Measurements from ENCODE around the gene SLC37A4. TPM values are rescaled to one million over a fixed set of nuclear protein-coding genes. Genes with fewer than 3 reads are reported as not detected.
"Not testable (repeated sequence)": the region's sequence is repeated elsewhere in the genome, so short reads cannot be mapped to it uniquely, and the experiment has no call there.

The SLC37A4 gene
- total RNA-seq, 2 experiments from 2014 or later: 28.3 to 30.3 TPM

DNA sequence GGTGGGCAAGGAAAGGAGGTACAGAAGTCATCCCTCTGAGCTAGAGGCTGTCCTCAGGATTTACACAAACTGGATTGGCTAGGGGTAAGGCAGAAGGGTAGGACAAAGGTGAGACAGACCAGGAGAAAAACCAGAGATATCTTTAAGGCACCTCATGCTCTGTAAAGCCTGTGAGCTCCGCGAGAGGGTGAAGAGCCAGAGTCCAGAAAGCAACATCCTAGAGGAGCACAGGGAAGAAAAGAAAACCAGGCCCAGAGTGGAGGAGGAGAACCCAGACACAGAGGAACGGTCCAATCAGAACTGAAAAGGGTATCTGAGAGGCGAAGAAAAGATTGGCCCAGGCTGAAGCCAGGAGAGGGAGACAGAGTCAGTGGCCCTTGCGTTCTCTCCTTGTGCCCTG is 5.1 kb downstream of the SLC37A4 start:
- H3K4me1 Mint-ChIP-seq (ENCODE audit: low read depth): peaks cover 50% of the 10 kb centered on the region
- intact Hi-C loops (cut with micrococcal nuclease): no loop called here
- CTCF ChIA-PET: interaction anchor here (0.7 kb wide), 1 partner anchor 42 kb away, joined by 3 read pairs; no protein-coding TSS in a partner anchor

GRCh38 chr11:119025099-119025473 is 5.6 kb downstream of the SLC37A4 start:
- peaks cover 30% of the 10 kb centered on the region for H3K36me3 Mint-ChIP-seq (ENCODE audit: low read depth)
- H3K4me1 Mint-ChIP-seq (ENCODE audit: low read depth): peaks cover 55% of the 10 kb centered on the region
- H3K27me3 Mint-ChIP-seq (ENCODE audit: low read depth): no peaks in the 10 kb centered on the region
- no peaks in the 10 kb centered on the region for H3K9me3 Mint-ChIP-seq
- intact Hi-C loops (cut with micrococcal nuclease): no loop called here
- DNase-seq: no peak
- no peak overlapping the region for H3K4me3 Mint-ChIP-seq
- peak overlapping the region; percentile 34 for H3K27ac Mint-ChIP-seq
- CTCF ChIA-PET: interaction anchor here (0.7 to 1.3 kb wide), 2 partner anchors 31 to 41 kb away, joined by 3 to 4 read pairs; partner anchors contain the start of gene HYOU1

More for the DNA sequence above, 5.1 kb downstream of the SLC37A4 start:
- Mint-ChIP-seq H3K27me3 (ENCODE audit: low read depth) (no peaks in the 10 kb centered on the region), H3K9me3 (no peaks in the 10 kb centered on the region), H3K36me3 (ENCODE audit: low read depth) (peaks cover 29% of the 10 kb centered on the region), H3K27ac (peak overlapping the region; percentile 34), H3K4me3 (no peak overlapping the region)
- no peak for DNase-seq

GRCh38 chr11:119024430-119025098 is 6.1 kb downstream of the SLC37A4 start:
- H3K27me3 Mint-ChIP-seq (ENCODE audit: low read depth): no peaks in the 10 kb centered on the region
- CTCF ChIA-PET: interaction anchor here (1.3 kb wide), 1 partner anchor 32 kb away, joined by 4 read pairs; the partner anchor contains the start of gene HYOU1
- no peak for DNase-seq
- H3K36me3 Mint-ChIP-seq (ENCODE audit: low read depth): peaks cover 32% of the 10 kb centered on the region
- H3K4me1 Mint-ChIP-seq (ENCODE audit: low read depth): peaks cover 56% of the 10 kb centered on the region
- H3K9me3 Mint-ChIP-seq: no peaks in the 10 kb centered on the region
- H3K27ac Mint-ChIP-seq: peak overlapping the region; percentile 57
- H3K4me3 Mint-ChIP-seq: no peak overlapping the region
- intact Hi-C loops (cut with micrococcal nuclease): no loop called here

- no peaks in the 10 kb centered on the region for H3K9me3 Mint-ChIP-seq
- CTCF ChIA-PET: interaction anchor here (1.3 to 1.4 kb wide), 2 partner anchors 33 to 80 kb away, joined by 4 to 6 read pairs; partner anchors contain the start of gene HYOU1
- peak overlapping the region; percentile 57 for H3K27ac Mint-ChIP-seq
- DNase-seq: no peak
- H3K4me3 Mint-ChIP-seq: no peak overlapping the region
- no peaks in the 10 kb centered on the region for H3K27me3 Mint-ChIP-seq (ENCODE audit: low read depth)
- H3K4me1 Mint-ChIP-seq (ENCODE audit: low read depth): peaks cover 50% of the 10 kb centered on the region
- intact Hi-C loops (cut with micrococcal nuclease): no loop called here
- H3K36me3 Mint-ChIP-seq (ENCODE audit: low read depth): peaks cover 30% of the 10 kb centered on the region
Observed at GRCh38 chr11:119023741-119024140, 6.9 kb downstream of the SLC37A4 start.

DNA sequence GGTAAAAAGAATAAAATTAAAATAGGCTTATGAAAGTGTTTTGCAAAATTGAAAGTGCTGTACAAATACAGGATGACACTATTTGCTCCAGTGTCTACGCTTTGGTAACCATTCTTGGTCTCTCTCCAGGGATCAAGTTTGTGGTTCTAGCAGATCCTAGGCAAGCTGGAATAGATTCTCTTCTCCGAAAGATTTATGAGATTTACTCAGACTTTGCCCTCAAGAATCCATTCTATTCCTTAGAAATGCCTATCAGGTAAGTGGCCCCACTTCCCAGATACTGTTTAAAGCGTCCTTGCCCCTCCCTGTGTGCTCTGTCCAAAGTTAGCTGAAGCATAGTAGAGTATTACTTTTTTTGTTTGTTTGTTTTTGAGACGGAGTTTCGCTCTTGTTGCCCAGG is 9.0 kb downstream of the SLC37A4 start:
- Mint-ChIP-seq H3K36me3 (ENCODE audit: low read depth) (peaks cover 47% of the 10 kb centered on the region), H3K9me3 (no peaks in the 10 kb centered on the region), H3K27ac (peak overlapping the region; percentile 3), H3K4me1 (ENCODE audit: low read depth) (peaks cover 45% of the 10 kb centered on the region), H3K27me3 (ENCODE audit: low read depth) (no peaks in the 10 kb centered on the region), H3K4me3 (no peak overlapping the region)
- no peak for DNase-seq
- CTCF ChIA-PET: no interaction called here
- intact Hi-C loops (cut with micrococcal nuclease): no loop called here

GRCh38 chr11:119019996-119020395 is 10.7 kb downstream of the SLC37A4 start:
- Mint-ChIP-seq H3K4me1 (ENCODE audit: low read depth) (peaks cover 62% of the 10 kb centered on the region), H3K9me3 (no peaks in the 10 kb centered on the region), H3K4me3 (peak overlapping the region; percentile 98), H3K36me3 (ENCODE audit: low read depth) (peaks cover 59% of the 10 kb centered on the region), H3K27me3 (ENCODE audit: low read depth) (no peaks in the 10 kb centered on the region), H3K27ac (peak overlapping the region; percentile 99)
- CTCF ChIA-PET: interaction anchor here (0.7 to 1.6 kb wide), 3 partner anchors 11 to 22 kb away, joined by 3 to 5 read pairs (median 3); partner anchors contain the start of genes CENATAC and SLC37A4
- DNase-seq: no peak
- intact Hi-C loops (cut with micrococcal nuclease): loop anchor here (2.0 to 10.0 kb wide), 4 partner anchors 91 to 615 kb away; partner anchors contain the start of genes ARCN1, ATP5MG and TMEM25

DNA sequence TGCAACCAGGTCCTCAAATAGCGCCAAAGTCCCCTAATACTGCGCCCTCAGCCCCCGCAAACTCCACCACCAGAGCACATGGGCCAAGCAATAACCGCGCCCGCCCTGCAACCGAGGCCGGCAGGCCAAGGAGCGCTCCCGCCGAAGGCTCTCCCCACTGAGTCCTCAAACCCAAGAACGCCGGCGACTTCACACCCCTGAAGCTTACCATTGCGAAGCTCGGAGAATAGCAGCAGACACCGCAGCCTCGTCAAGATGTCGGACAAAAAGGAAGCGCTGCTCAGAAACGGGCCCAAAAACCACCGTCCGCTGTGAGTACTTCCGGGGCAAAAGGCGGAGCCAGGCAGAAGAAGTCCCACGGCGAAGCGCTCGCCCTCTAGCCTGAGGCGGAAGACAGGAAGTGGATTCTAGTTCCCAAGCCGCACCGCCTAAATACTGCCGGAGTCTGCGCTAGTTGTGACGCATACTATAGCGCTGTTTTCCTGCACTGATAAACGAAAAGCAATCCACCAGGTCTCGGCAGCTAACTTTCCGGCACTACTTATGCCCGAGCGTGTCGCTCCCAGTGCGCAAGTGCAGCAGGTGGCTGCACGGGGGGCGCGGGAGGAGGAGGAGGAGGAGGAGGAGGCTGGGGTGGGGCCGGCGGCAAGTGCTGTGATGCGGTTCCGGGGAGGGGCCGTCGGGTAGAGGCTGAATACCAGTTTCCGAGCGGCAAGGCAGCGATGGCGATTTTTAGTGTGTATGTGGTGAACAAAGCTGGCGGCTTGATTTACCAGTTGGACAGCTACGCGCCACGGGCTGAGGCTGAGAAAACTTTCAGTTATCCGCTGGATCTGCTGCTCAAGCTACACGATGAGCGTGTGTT is 12.4 kb downstream of the SLC37A4 start, which contains the start of the genes RPS25 and TRAPPC4:
Gene RPS25, minus strand, starts transcription at position 270 of the 865 bp plus-strand sequence. Its CDS starts 59 bp downstream, at position 211.
Gene TRAPPC4, plus strand, starts transcription at position 693 of the 865 bp plus-strand sequence. Its CDS starts 30 bp downstream, at position 723.
- Mint-ChIP-seq H3K27me3 (ENCODE audit: low read depth) (no peaks in the 10 kb centered on the region), H3K36me3 (ENCODE audit: low read depth) (peaks cover 67% of the 10 kb centered on the region), H3K27ac (peak within 1 kb of the TSS; percentile 99), H3K4me1 (ENCODE audit: low read depth) (peaks cover 59% of the 10 kb centered on the region), H3K9me3 (no peaks in the 10 kb centered on the region), H3K4me3 (peak within 1 kb of the TSS; percentile 98)
- intact Hi-C loops (cut with micrococcal nuclease): loop anchor here (1.0 to 10.0 kb wide), 13 partner anchors 12 to 614 kb away; partner anchors contain the start of genes ARCN1, ATP5MG, C2CD2L and DDX6
- CTCF ChIA-PET: interaction anchor here (1.2 to 1.3 kb wide), 2 partner anchors 13 to 329 kb away, joined by 3 to 5 read pairs; partner anchors contain the start of gene SLC37A4
- peak; percentile 98 for DNase-seq

DNA sequence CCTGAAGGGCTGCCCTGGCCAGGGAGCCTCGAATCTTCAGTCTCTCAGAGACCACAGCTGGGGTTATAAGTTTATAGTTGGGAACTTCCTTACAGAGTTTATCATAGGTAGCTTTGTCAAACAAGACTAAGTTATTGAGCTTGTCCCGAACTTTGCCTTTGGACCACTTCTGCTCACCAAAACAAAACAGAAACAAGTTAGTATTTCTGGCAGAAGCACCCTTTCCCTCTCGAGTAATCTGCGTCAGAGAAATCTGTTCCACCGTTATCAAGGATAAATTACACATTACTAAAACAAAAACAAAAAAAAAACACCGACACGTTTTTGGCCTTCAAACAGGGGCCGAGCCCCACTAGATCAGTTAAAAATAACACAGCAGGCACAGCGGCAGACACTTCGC is 13.3 kb downstream of the SLC37A4 start:
- CTCF ChIA-PET: interaction anchor here (0.9 to 1.8 kb wide), 2 partner anchors 13 to 19 kb away, joined by 4 to 6 read pairs; partner anchors contain the start of gene CENATAC
- Mint-ChIP-seq H3K4me1 (ENCODE audit: low read depth) (peaks cover 54% of the 10 kb centered on the region), H3K36me3 (ENCODE audit: low read depth) (peaks cover 69% of the 10 kb centered on the region), H3K27ac (peak overlapping the region; percentile 99), H3K4me3 (peak overlapping the region; percentile 98)
- not testable (repeated sequence) for H3K27me3 Mint-ChIP-seq (ENCODE audit: low read depth); H3K9me3 Mint-ChIP-seq; DNase-seq
- intact Hi-C loops (cut with micrococcal nuclease): loop anchor here (10.0 kb wide), 1 partner anchor 613 kb away; the partner anchor contains the start of gene ATP5MG

GRCh38 chr11:119016216-119017009 is 14.3 kb downstream of the SLC37A4 start:
- CTCF ChIA-PET: interaction anchor here (0.9 to 1.8 kb wide), 5 partner anchors 12 to 413 kb away, joined by 4 to 6 read pairs (median 4); partner anchors contain the start of gene CENATAC
- H3K4me1 Mint-ChIP-seq (ENCODE audit: low read depth): peaks cover 48% of the 10 kb centered on the region
- peaks cover 64% of the 10 kb centered on the region for H3K36me3 Mint-ChIP-seq (ENCODE audit: low read depth)
- H3K27ac Mint-ChIP-seq: peak overlapping the region; percentile 99
- H3K27me3 Mint-ChIP-seq (ENCODE audit: low read depth): no peaks in the 10 kb centered on the region
- no peaks in the 10 kb centered on the region for H3K9me3 Mint-ChIP-seq
- H3K4me3 Mint-ChIP-seq: peak overlapping the region; percentile 98
- no peak for DNase-seq
- intact Hi-C loops (cut with micrococcal nuclease): loop anchor here (10.0 kb wide), 1 partner anchor 612 kb away; the partner anchor contains the start of gene ATP5MG

DNA sequence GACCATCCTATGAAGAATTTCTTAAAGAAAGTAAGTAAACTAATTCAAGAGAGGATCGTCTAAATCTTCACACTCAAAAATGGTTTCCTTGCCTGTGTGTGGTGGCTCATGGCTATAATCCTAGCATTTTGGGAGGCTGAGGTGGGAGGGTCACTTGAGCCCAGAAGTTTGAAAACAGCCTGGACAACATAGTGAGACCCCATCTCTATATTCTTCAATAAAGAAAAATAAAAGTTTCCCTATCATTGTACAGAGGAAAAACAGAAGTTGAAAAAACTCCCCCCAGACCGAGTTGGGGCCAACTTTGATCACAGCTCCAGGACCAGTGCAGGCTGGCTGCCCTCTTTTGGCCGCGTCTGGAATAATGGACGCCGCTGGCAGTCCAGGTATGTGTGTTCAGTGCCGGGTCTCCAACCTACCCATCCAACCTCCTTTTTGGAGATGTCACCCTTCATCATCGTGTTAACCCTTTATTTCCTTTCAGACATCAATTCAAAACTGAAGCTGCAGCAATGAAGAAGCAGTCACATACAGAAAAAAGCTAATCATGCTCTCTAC is 15.5 kb downstream of the SLC37A4 start:
- peaks cover 60% of the 10 kb centered on the region for H3K36me3 Mint-ChIP-seq (ENCODE audit: low read depth)
- H3K4me1 Mint-ChIP-seq (ENCODE audit: low read depth): peaks cover 40% of the 10 kb centered on the region
- no peaks in the 10 kb centered on the region for H3K9me3 Mint-ChIP-seq
- H3K4me3 Mint-ChIP-seq: peak overlapping the region; percentile 39
- no peak for DNase-seq
- intact Hi-C loops (cut with micrococcal nuclease): loop anchor here (10.0 kb wide), 1 partner anchor 610 kb away; the partner anchor contains the start of gene ATP5MG
- no peaks in the 10 kb centered on the region for H3K27me3 Mint-ChIP-seq (ENCODE audit: low read depth)
- H3K27ac Mint-ChIP-seq: peak overlapping the region; percentile 99
- CTCF ChIA-PET: interaction anchor here (0.6 to 1.4 kb wide), 3 partner anchors 17 to 333 kb away, joined by 3 to 4 read pairs (median 3); no protein-coding TSS in a partner anchor

All from activated naive CD4-positive, alpha-beta T cell treated with anti-CD3 and anti-CD28 coated beads for 36 hours (primary cell).